ENCODE measurements around the gene SYCE3.

Gene SYCE3

GRCh38 chr22:50573491-50574382, 11.0 kb upstream of the SYCE3 start:
- no peaks in the 10 kb centered on the region for H3K27me3 Mint-ChIP-seq
- no peak for ATAC-seq
- no peak overlapping the region for H3K27ac Mint-ChIP-seq
- H3K4me3 Mint-ChIP-seq: no peak overlapping the region
- peaks cover 22% of the 10 kb centered on the region for H3K4me1 Mint-ChIP-seq
- H3K36me3 Mint-ChIP-seq: peaks cover 71% of the 10 kb centered on the region
- no peaks in the 10 kb centered on the region for H3K9me3 Mint-ChIP-seq

DNA sequence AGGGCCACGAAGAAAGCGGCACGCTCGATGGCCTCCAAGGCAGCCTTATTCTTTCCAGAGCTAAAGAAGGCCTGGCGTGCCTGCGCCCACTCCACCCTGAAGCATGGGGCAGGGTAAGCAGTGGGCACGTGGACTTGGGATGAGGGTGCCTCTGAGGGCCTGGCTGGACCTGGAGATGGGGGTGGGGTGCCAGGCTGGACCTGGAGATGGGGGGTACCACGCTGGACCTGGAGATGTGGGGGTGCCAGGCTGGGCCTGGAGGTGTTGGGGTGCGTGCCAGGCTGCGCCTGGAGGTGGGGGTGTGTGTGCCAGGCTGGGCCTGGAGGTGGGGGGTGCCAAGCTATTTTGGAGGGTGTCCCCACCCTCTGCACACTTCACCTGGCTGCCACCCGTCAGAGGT, 10.2 kb upstream of the SYCE3 start:
- Mint-ChIP-seq H3K9me3 (no peaks in the 10 kb centered on the region), H3K36me3 (peaks cover 74% of the 10 kb centered on the region), H3K4me3 (no peak overlapping the region), H3K27ac (no peak overlapping the region), H3K27me3 (no peaks in the 10 kb centered on the region), H3K4me1 (peaks cover 22% of the 10 kb centered on the region)
- ATAC-seq: no peak

DNA sequence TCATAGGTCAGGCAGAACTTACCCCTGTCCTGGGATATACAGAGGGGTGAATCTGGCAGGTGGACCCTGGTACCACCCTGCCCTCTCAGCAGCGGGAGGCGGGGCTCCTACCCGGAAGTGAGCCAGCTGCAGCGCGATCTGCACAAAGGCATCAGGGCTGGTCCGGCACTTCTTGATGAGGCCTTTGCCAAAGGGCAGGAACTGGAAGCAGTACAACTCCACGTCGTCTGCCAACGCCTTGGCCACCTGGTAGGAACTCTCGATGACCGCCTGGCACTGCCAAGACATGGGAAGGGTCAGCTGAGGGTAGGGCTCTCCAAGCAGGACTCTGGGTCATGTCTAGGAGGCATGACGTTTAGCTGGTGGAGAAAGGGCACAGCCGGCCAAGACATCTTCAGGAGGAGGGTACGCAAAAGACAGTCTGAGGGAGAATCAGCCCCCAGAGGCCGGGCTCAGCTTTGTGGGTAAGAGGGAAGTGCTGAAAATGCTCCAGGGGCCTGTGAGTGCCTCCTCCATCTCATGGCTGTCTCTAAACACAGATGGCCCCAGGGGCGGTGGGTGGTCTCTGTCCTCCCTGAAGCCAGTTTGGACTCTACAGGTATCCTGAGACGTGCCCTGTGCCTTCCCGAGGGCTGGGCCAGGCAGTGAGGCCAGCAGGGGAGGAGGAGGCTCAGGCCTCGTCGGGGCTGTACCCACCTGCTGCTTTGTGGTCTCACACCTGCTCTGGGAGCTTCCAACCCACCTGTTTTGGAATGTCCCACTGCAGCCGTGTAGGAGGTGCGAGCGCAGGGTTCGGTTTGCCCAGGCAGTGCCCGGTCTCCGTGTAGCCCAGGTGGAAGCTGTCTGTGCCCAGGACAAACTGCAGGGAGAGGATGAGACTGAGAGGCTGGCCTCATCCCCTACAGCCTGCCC, 8.8 kb upstream of the SYCE3 start:
- ATAC-seq: no peak
- no peak overlapping the region for H3K4me3 Mint-ChIP-seq
- peaks cover 22% of the 10 kb centered on the region for H3K4me1 Mint-ChIP-seq
- H3K27me3 Mint-ChIP-seq: no peaks in the 10 kb centered on the region
- peaks cover 66% of the 10 kb centered on the region for H3K36me3 Mint-ChIP-seq
- no peak overlapping the region for H3K27ac Mint-ChIP-seq
- no peaks in the 10 kb centered on the region for H3K9me3 Mint-ChIP-seq

DNA sequence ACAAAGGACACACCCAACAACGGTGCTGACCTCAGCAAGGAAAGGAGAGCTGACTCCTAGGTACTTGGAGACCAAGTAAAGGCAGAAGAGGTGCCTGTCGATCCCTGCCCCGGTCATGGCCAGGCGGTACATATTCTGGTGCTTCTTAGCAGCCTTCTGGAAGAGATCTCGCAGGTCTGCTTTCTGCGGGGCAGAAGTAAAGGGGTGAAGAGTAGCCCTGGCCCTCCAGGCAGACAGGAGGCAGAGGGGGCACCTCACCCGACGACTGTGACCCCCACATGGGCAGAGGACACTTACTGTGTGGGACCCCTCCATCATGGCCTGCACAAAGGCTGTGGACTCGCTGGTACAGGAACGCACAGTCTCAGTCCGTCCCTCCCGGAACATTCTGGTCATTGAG, 8.1 kb upstream of the SYCE3 start:
- no peak for ATAC-seq
- Mint-ChIP-seq H3K9me3 (no peaks in the 10 kb centered on the region), H3K36me3 (peaks cover 60% of the 10 kb centered on the region), H3K4me1 (peaks cover 22% of the 10 kb centered on the region), H3K27ac (no peak overlapping the region), H3K4me3 (no peak overlapping the region), H3K27me3 (no peaks in the 10 kb centered on the region)

GRCh38 chr22:50569896-50570535, 7.3 kb upstream of the SYCE3 start:
- H3K4me3 Mint-ChIP-seq: no peak overlapping the region
- no peaks in the 10 kb centered on the region for H3K9me3 Mint-ChIP-seq
- peaks cover 22% of the 10 kb centered on the region for H3K4me1 Mint-ChIP-seq
- ATAC-seq: no peak
- H3K36me3 Mint-ChIP-seq: peaks cover 51% of the 10 kb centered on the region
- no peaks in the 10 kb centered on the region for H3K27me3 Mint-ChIP-seq
- H3K27ac Mint-ChIP-seq: no peak overlapping the region

GRCh38 chr22:50569041-50569459, 6.3 kb upstream of the SYCE3 start:
- no peaks in the 10 kb centered on the region for H3K9me3 Mint-ChIP-seq
- no peak for ATAC-seq
- no peak overlapping the region for H3K4me3 Mint-ChIP-seq
- peaks cover 22% of the 10 kb centered on the region for H3K4me1 Mint-ChIP-seq
- H3K36me3 Mint-ChIP-seq: peaks cover 50% of the 10 kb centered on the region
- no peaks in the 10 kb centered on the region for H3K27me3 Mint-ChIP-seq
- no peak overlapping the region for H3K27ac Mint-ChIP-seq

- no peak for ATAC-seq
- Mint-ChIP-seq H3K27me3 (no peaks in the 10 kb centered on the region), H3K4me1 (peaks cover 23% of the 10 kb centered on the region), H3K36me3 (peaks cover 50% of the 10 kb centered on the region), H3K9me3 (no peaks in the 10 kb centered on the region), H3K27ac (no peak overlapping the region), H3K4me3 (no peak overlapping the region)
These were observed 5.9 kb upstream of the SYCE3 start for GRCh38 chr22:50568626-50569025.

GRCh38 chr22:50567721-50568252, 5.1 kb upstream of the SYCE3 start:
- peaks cover 30% of the 10 kb centered on the region for H3K4me1 Mint-ChIP-seq
- no peak overlapping the region for H3K4me3 Mint-ChIP-seq
- peaks cover 46% of the 10 kb centered on the region for H3K36me3 Mint-ChIP-seq
- no peaks in the 10 kb centered on the region for H3K9me3 Mint-ChIP-seq
- no peaks in the 10 kb centered on the region for H3K27me3 Mint-ChIP-seq
- H3K27ac Mint-ChIP-seq: no peak overlapping the region
- ATAC-seq: no peak

DNA sequence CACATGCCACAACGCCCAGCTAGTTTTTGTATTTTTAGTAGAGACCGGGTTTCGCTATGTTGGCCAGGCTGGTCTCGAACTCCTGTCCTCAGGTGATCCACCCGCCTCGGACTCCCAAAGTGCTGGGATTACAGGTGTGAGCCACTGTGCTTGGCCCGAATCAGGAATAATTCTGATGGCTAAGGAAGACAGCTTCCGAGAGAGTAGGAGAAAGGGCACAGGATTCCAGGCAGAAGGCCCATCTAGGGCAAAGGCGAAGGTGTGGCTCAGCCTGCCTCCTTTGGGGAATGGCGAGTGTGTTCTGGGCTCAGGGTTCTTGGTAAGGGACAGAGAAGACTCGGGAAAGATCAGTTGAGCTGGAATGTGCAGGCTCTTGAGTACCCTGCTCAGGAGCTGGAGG, 1.6 kb upstream of the SYCE3 start:
- peaks cover 14% of the 10 kb centered on the region for H3K36me3 Mint-ChIP-seq
- H3K27me3 Mint-ChIP-seq: no peaks in the 10 kb centered on the region
- H3K4me3 Mint-ChIP-seq: no peak overlapping the region
- no peaks in the 10 kb centered on the region for H3K9me3 Mint-ChIP-seq
- peaks cover 17% of the 10 kb centered on the region for H3K4me1 Mint-ChIP-seq
- no peak overlapping the region for H3K27ac Mint-ChIP-seq
- no peak for ATAC-seq

DNA sequence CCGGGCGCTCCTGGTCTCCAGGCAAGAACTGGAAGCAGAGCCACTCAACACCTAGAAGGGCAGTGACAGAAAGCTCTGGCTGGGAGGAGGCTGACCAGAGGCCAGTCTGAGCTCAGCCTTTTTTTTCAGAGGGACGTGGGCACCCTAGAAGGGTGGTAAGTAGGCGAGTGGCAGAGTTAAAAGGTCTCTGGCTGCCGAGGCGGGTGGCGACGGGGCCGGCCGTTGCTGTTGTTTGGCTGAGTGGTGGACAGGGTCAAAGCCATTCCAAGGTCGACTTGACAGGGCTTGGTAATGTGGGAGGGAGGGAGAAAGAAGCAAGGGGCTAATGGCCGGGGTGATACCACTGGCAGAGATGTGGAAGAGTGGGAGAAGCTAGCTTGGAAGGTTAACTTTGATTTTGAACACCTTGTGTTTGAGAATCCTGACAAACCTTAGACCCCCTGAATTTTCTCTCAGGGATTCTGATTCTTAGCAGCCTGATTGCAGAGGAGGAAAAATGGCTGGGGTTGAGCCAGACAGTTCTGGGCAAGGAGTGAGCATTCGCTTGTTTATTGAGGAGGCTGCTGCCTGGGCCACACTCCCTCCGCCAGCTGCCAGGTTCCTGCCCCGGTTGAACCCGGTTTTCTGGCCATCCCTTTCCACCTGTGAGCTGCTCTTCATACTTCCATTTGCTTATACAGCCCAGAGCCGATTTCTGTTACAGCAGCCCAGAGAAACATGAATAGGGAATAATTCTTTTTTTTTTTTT, 868 bp upstream of the SYCE3 start:
- H3K4me3 Mint-ChIP-seq: peak overlapping the region; percentile 83
- peak overlapping the region; percentile 71 for H3K27ac Mint-ChIP-seq
- no peak for ATAC-seq
- H3K9me3 Mint-ChIP-seq: no peaks in the 10 kb centered on the region
- peaks cover 7% of the 10 kb centered on the region for H3K36me3 Mint-ChIP-seq
- peaks cover 17% of the 10 kb centered on the region for H3K4me1 Mint-ChIP-seq
- no peaks in the 10 kb centered on the region for H3K27me3 Mint-ChIP-seq

- Mint-ChIP-seq H3K36me3 (no peaks in the 10 kb centered on the region), H3K27me3 (no peaks in the 10 kb centered on the region), H3K27ac (peak overlapping the region; percentile 78), H3K4me1 (peaks cover 17% of the 10 kb centered on the region), H3K9me3 (no peaks in the 10 kb centered on the region), H3K4me3 (peak overlapping the region; percentile 76)
- ATAC-seq: peak; percentile 52
These were observed 1.0 kb downstream of the SYCE3 start for GRCh38 chr22:50561401-50562358.

- H3K4me1 Mint-ChIP-seq: peaks cover 17% of the 10 kb centered on the region
- H3K4me3 Mint-ChIP-seq: no peak overlapping the region
- H3K36me3 Mint-ChIP-seq: no peaks in the 10 kb centered on the region
- no peaks in the 10 kb centered on the region for H3K27me3 Mint-ChIP-seq
- no peaks in the 10 kb centered on the region for H3K9me3 Mint-ChIP-seq
- H3K27ac Mint-ChIP-seq: no peak overlapping the region
- ATAC-seq: no peak
These were observed 2.7 kb downstream of the SYCE3 start for GRCh38 chr22:50560034-50560433.

DNA sequence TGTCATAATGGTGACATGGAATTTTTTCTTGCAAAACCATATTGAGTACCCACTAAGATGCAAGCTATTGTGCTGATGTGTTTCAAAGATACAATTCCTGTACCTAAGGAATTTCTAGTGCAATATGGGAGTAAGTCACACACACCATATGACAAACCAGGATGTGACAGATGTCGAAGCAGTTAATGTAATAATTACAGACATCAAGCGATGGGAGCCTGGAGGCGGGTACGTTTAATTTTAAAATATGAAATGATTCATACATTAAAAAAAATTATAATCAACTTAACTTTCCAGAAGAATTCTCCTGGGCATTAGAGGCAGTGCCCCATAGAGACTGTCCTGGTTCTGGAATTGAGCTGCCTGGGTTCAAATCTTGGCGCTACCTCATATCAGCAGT, 6.0 kb downstream of the SYCE3 start:
- Mint-ChIP-seq H3K27ac (no peak overlapping the region), H3K36me3 (no peaks in the 10 kb centered on the region), H3K4me3 (no peak overlapping the region), H3K27me3 (no peaks in the 10 kb centered on the region), H3K4me1 (peaks cover 3% of the 10 kb centered on the region), H3K9me3 (no peaks in the 10 kb centered on the region)
- ATAC-seq: no peak

- Mint-ChIP-seq H3K9me3 (no peaks in the 10 kb centered on the region), H3K36me3 (no peaks in the 10 kb centered on the region), H3K4me1 (peaks cover 18% of the 10 kb centered on the region), H3K27me3 (no peaks in the 10 kb centered on the region), H3K4me3 (no peak overlapping the region), H3K27ac (no peak overlapping the region)
- ATAC-seq: no peak
These were observed 9.4 kb downstream of the SYCE3 start for GRCh38 chr22:50553310-50553709.

Data from stimulated activated memory B cell treated with anti-CD40 and anti-IgM and Interleukin-4, amounts not matched to agents 10 μg/mL and 1 μg/mL and 100 μg/mL, for 72 hours (primary cell).